Stimulated activated CD4-positive, alpha-beta T cell treated with anti-CD3 and anti-CD28 coated beads, Interleukin-2, amount 100 ng/mL, for 24 hours (primary cell): ENCODE measurements around the gene PIM1.
"Not testable (repeated sequence)": the region's sequence is repeated elsewhere in the genome, so short reads cannot be mapped to it uniquely, and the experiment has no call there.

Source experiments
- DNase-seq, 2 donors: peaks; one replicate each; pipeline ENCODE4 v3.0.0-alpha.2; 2020

PIM1 gene

GRCh38 chr6:37171970-37172812 lies 2.2 kb downstream of the PIM1 start:
- peak; percentile 88 to 92 for DNase-seq

GRCh38 chr6:37172912-37173492 lies 3.0 kb downstream of the PIM1 start:
- no peak for DNase-seq

- peak; percentile 45 to 65 for DNase-seq
Measured at GRCh38 chr6:37173493-37174195, 3.7 kb downstream of the PIM1 start.

GRCh38 chr6:37174196-37174514 lies 4.2 kb downstream of the PIM1 start:
- no peak for DNase-seq

- DNase-seq = no peak
Measured at GRCh38 chr6:37174515-37175331, 4.8 kb downstream of the PIM1 start.

- DNase-seq = no peak
Measured at GRCh38 chr6:37175332-37176267, 5.6 kb downstream of the PIM1 start.

- no peak for DNase-seq
Measured at GRCh38 chr6:37176268-37177076, 6.5 kb downstream of the PIM1 start.

GRCh38 chr6:37177077-37177934 lies 7.4 kb downstream of the PIM1 start:
- DNase-seq = no peak

GRCh38 chr6:37177935-37178517 lies 8.1 kb downstream of the PIM1 start:
- DNase-seq = no peak

GRCh38 chr6:37180075-37180474 lies 10.1 kb downstream of the PIM1 start:
- DNase-seq = no peak

GRCh38 chr6:37180610-37181009 lies 10.7 kb downstream of the PIM1 start:
- not testable (repeated sequence) for DNase-seq

- DNase-seq = peak; percentile 41 to 43
Measured at GRCh38 chr6:37182736-37183590, 13.0 kb downstream of the PIM1 start.

GRCh38 chr6:37185949-37186720 lies 16.2 kb downstream of the PIM1 start:
- DNase-seq = not testable (repeated sequence)

GRCh38 chr6:37187321-37188022 lies 17.5 kb downstream of the PIM1 start:
- no peak for DNase-seq

- no peak for DNase-seq
Measured at GRCh38 chr6:37188962-37189510, 19.1 kb downstream of the PIM1 start.

GRCh38 chr6:37190159-37190535 lies 20.2 kb downstream of the PIM1 start:
- DNase-seq = no peak

GRCh38 chr6:37192666-37193065 lies 22.7 kb downstream of the PIM1 start:
- DNase-seq = no peak
